Smooth muscle cell (in vitro differentiated cells): ENCODE measurements around the gene MAFF. TPM values are rescaled to one million over a fixed set of nuclear protein-coding genes. Genes with fewer than 3 reads are reported as not detected.
A peak's percentile ranks its signal among the peaks of the same experiment; 100 is the strongest.

Experiments used
- DNase-seq: peaks from one replicate; lab custom pipeline; 2025; ENCODE audit not compliant: unreplicated experiment; lab: John Stamatoyannopoulos, UW
- H2AFZ ChIP-seq: fragments of 200-600 bp; sonication (generic); 2 replicates; pipeline ENCODE4 v1.6.0; 2016; ENCODE audit warnings: antibody characterized with exemption, low read depth, mild to moderate bottlenecking
- H3F3A ChIP-seq: fragments of 200-600 bp; sonication (generic); 2 replicates; pipeline ENCODE4 v1.6.0; 2017; ENCODE audit warnings: antibody characterized with exemption, low read depth
- H3K27ac ChIP-seq: fragments of 200-600 bp; sonication (generic); 2 replicates; pipeline ENCODE4 v1.5.1; 2016; ENCODE audit warnings: low read depth, mild to moderate bottlenecking
- H3K27me3 ChIP-seq: fragments of 200-600 bp; sonication (generic); 2 replicates; pipeline ENCODE4 v1.6.1; 2016; ENCODE audit warnings: low read depth, mild to moderate bottlenecking
- H3K36me3 ChIP-seq: fragments of 200-600 bp; sonication (generic); 2 replicates; pipeline ENCODE4 v1.5.1; 2016; ENCODE audit warnings: low read depth
- H3K4me1 ChIP-seq: fragments of 200-600 bp; sonication (generic); 2 replicates; pipeline ENCODE4 v1.5.1; 2016; ENCODE audit warnings: low read depth
- H3K4me2 ChIP-seq: fragments of 200-600 bp; sonication (generic); 2 replicates; pipeline ENCODE4 v1.6.0; 2016; ENCODE audit warnings: mild to moderate bottlenecking
- H3K4me3 ChIP-seq: fragments of 200-600 bp; sonication (generic); 2 replicates; pipeline ENCODE4 v1.5.1; 2016; ENCODE audit warnings: mild to moderate bottlenecking
- H3K79me2 ChIP-seq: fragments of 200-600 bp; sonication (generic); 2 replicates; pipeline ENCODE4 v1.6.0; 2016; ENCODE audit warnings: low read depth, mild to moderate bottlenecking
- H3K9ac ChIP-seq: fragments of 200-600 bp; sonication (generic); 2 replicates; pipeline ENCODE4 v1.6.0; 2016; ENCODE audit warnings: low read depth
- H3K9me3 ChIP-seq: fragments of 200-600 bp; sonication (generic); replicated peaks from 2 replicates; pipeline ENCODE4 v1.5.1; 2016; ENCODE audit warnings: low read depth
- H4K20me1 ChIP-seq: fragments of 200-600 bp; sonication (generic); 2 replicates; pipeline ENCODE4 v1.6.0; 2016; ENCODE audit warnings: low read depth
- WGBS: methylation state at CpG from one replicate; pipeline ENCODE4 v1.1.7; 2016; ENCODE audit warnings: low lambda C conversion rate; 5-methylcytosine and 5-hydroxymethylcytosine counted together
- polyA plus RNA-seq: library from polyadenylated mRNA; unstranded; fragments of >200 nt; fragmentation: Nextera tagmentation; extraction: Ambion mirVana; gene quantifications from 2 replicates; pipeline ENCODE4 v1.2.1, GENCODE V29; 2016
- total RNA-seq: library from RNA; depleted of rRNA; stranded (reverse); fragments of >200 nt; gene quantifications from 2 replicates; pipeline ENCODE4 v1.2.3, GENCODE V29; 2014
- TF ChIP-seq, protein P1 (sequence below): fragments of 200-600 bp; sonication (generic); IDR thresholded peaks from 2 replicates; pipeline ENCODE4 v1.5.1; 2017; ENCODE audit warnings: borderline replicate concordance, mild to moderate bottlenecking, antibody characterized with exemption; ENCODE audit not compliant: insufficient read depth, poor library complexity, severe bottlenecking

Gene MAFF
- total and polyA plus RNA-seq, 2 experiments from 2014 or later = 48.2 to 51.2 TPM

DNA sequence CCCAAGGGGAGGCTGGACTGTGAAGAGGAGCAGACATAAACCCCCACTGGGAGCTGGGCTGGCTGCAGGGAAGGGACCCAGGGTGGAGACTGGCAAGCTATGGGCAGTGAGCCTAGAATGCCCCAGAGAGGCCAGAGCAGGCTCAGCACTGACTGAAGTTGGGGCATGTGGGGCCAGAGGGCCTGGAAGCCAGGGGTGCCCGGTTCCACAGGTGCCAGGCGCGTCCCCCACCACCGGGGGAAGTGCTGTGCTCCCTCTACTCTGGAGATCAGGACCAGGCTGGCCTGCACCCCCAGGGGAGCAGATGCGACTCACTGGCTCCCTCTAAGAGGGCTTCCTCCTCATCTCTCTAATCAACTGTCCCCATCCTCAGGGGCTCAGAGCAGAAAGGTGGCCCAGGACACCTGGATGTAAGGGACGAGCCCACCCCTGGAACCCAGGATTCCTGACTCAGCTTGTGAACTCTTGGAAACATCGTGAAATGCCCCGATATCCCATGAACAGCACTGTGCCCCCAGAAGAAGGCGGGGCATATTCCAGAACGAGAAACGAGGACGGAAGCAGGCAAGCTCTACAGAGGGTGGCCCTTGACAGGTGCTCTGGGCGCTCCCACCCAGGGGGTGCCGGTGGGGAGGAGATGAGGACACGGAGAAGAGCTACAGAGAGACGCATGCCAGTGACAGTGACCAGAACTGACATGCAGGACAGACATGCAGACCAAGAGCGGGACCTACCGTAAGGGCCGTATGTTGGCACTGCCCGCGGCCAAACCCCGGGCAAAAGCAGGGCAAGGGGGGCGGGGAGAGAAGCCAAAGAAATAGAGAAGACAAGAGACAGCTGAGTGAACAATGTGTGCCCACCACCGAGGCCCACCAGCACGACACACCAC lies 20.4 kb downstream of the MAFF start:
- TF ChIP-seq, protein P1, sequence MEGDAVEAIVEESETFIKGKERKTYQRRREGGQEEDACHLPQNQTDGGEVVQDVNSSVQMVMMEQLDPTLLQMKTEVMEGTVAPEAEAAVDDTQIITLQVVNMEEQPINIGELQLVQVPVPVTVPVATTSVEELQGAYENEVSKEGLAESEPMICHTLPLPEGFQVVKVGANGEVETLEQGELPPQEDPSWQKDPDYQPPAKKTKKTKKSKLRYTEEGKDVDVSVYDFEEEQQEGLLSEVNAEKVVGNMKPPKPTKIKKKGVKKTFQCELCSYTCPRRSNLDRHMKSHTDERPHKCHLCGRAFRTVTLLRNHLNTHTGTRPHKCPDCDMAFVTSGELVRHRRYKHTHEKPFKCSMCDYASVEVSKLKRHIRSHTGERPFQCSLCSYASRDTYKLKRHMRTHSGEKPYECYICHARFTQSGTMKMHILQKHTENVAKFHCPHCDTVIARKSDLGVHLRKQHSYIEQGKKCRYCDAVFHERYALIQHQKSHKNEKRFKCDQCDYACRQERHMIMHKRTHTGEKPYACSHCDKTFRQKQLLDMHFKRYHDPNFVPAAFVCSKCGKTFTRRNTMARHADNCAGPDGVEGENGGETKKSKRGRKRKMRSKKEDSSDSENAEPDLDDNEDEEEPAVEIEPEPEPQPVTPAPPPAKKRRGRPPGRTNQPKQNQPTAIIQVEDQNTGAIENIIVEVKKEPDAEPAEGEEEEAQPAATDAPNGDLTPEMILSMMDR = no peak
- H3K27me3 ChIP-seq = no peaks in the 10 kb centered on the region
- H3K27ac ChIP-seq = no peak overlapping the region
- no peak overlapping the region for H3K9ac ChIP-seq
- no peaks in the 10 kb centered on the region for H4K20me1 ChIP-seq
- no peaks in the 10 kb centered on the region for H3K36me3 ChIP-seq
- H3K9me3 ChIP-seq = no peaks in the 10 kb centered on the region
- H3K4me1 ChIP-seq = peaks cover 16% of the 10 kb centered on the region
- H3F3A ChIP-seq = peaks cover 2% of the 10 kb centered on the region
- no peak overlapping the region for H3K4me3 ChIP-seq
- no peak overlapping the region for H3K4me2 ChIP-seq
- DNase-seq = no peak
- no peaks in the 10 kb centered on the region for H3K79me2 ChIP-seq
- WGBS = 93% methylated on average over 25 of the region's 25 CpGs
- H2AFZ ChIP-seq = no peak overlapping the region

- H3K4me2 ChIP-seq = no peak overlapping the region
- DNase-seq = no peak
- H4K20me1 ChIP-seq = no peaks in the 10 kb centered on the region
- no peaks in the 10 kb centered on the region for H3K79me2 ChIP-seq
- 64% methylated on average over 8 of the region's 8 CpGs for WGBS
- no peaks in the 10 kb centered on the region for H3K27me3 ChIP-seq
- peaks cover 16% of the 10 kb centered on the region for H3K4me1 ChIP-seq
- H3K9me3 ChIP-seq = no peaks in the 10 kb centered on the region
- H2AFZ ChIP-seq = no peak overlapping the region
- H3K36me3 ChIP-seq = no peaks in the 10 kb centered on the region
- no peak overlapping the region for H3K4me3 ChIP-seq
- peak overlapping the region; percentile 11 for H3K27ac ChIP-seq
- H3F3A ChIP-seq = peaks cover 2% of the 10 kb centered on the region
- H3K9ac ChIP-seq = no peak overlapping the region
- TF ChIP-seq, protein P1 = no peak
Observed at GRCh38 chr22:38222797-38223119, 21.0 kb downstream of the MAFF start.

DNA sequence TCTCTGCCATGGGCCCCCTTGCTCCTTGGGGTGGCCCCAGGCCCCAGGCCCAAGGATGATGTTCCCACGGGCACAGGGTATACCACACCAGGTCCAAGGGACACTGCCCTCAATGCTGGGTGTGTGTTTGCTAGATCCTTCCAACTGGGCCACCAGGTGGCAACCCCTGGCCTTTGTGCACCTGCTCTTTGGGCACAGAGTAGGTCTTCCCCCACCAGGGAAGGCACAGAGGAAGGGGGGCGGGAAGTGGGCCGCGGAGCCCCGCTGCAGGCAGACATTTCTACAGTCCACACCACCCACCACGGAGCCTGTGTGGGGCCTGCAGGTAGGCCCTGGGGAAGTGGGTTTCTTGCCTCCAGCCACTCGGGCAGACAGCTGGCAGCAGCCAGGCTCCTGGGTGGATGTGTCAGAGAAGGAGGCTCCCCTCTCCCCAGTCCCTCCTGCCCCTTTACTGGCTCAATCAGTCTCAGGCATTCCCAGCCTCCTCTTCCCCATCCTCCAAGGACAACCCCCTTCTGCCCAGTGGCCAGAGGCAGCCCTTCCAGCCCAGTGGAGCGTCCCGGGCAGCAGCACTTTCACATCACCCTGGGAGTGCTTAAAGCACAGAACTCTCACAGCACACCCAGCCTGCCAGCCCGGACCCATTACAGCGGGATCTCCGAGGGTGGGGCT lies 21.6 kb downstream of the MAFF start:
- Histone ChIP-seq H3K4me3 (no peak overlapping the region), H4K20me1 (no peaks in the 10 kb centered on the region), H3K4me1 (peaks cover 11% of the 10 kb centered on the region), H3K27me3 (no peaks in the 10 kb centered on the region), H3K36me3 (no peaks in the 10 kb centered on the region), H3K9me3 (no peaks in the 10 kb centered on the region), H3K27ac (no peak overlapping the region), H3K9ac (no peak overlapping the region), H3K4me2 (no peak overlapping the region), H3K79me2 (no peaks in the 10 kb centered on the region), H2AFZ (no peak overlapping the region), H3F3A (no peaks in the 10 kb centered on the region)
- 94% methylated on average over 12 of the region's 12 CpGs for WGBS
- no peak for DNase-seq
- TF ChIP-seq, protein P1 = peak; percentile 2
